ENCODE results near the gene ADRB2.

The ADRB2 gene

GRCh38 chr5:148804393-148804792, 22.0 kb upstream of the ADRB2 start:
- H3K27ac ChIP-seq: no peak overlapping the region
- peaks cover 12% of the 10 kb centered on the region for H3K4me1 ChIP-seq
- H3K79me2 ChIP-seq: no peaks in the 10 kb centered on the region
- no peak overlapping the region for H3K4me2 ChIP-seq (ENCODE audit: low read length)
- H3K27me3 ChIP-seq (ENCODE audit: control insufficient read depth, insufficient read depth, low read length): no peaks in the 10 kb centered on the region
- no peaks in the 10 kb centered on the region for H3K36me3 ChIP-seq (ENCODE audit: control insufficient read depth, insufficient read depth, low read length)
- TF ChIP-seq CTCF (IDR thresholded peaks at IDR 0.05): no peak
- no peak overlapping the region for H3K4me3 ChIP-seq (ENCODE audit: low read depth, low read length)
- H2AFZ ChIP-seq: no peak overlapping the region
- no peak overlapping the region for H3K9ac ChIP-seq
- H3K9me3 ChIP-seq (ENCODE audit: control insufficient read depth, low read length): no peaks in the 10 kb centered on the region

- no peak for TF ChIP-seq CTCF (IDR thresholded peaks at IDR 0.05)
- no peak overlapping the region for H3K27ac ChIP-seq
These were observed 20.8 kb upstream of the ADRB2 start for GRCh38 chr5:148805326-148806290.

GRCh38 chr5:148806520-148806931, 19.9 kb upstream of the ADRB2 start:
- no peaks in the 10 kb centered on the region for H3K27me3 ChIP-seq (ENCODE audit: control insufficient read depth, insufficient read depth, low read length)
- no peaks in the 10 kb centered on the region for H3K9me3 ChIP-seq (ENCODE audit: control insufficient read depth, low read length)
- H3K79me2 ChIP-seq: no peaks in the 10 kb centered on the region
- no peak overlapping the region for H3K4me3 ChIP-seq (ENCODE audit: low read depth, low read length)
- H3K36me3 ChIP-seq (ENCODE audit: control insufficient read depth, insufficient read depth, low read length): no peaks in the 10 kb centered on the region
- peak overlapping the region; percentile 20 for H2AFZ ChIP-seq
- no peak overlapping the region for H3K9ac ChIP-seq
- H3K27ac ChIP-seq: no peak overlapping the region
- TF ChIP-seq CTCF (IDR thresholded peaks at IDR 0.05): no peak
- H3K4me2 ChIP-seq (ENCODE audit: low read length): peak overlapping the region; percentile 4
- H3K4me1 ChIP-seq: peaks cover 12% of the 10 kb centered on the region

More at GRCh38 chr5:148805326-148806290, 20.8 kb upstream of the ADRB2 start:
- H3K36me3 ChIP-seq (ENCODE audit: control insufficient read depth, insufficient read depth, low read length): no peaks in the 10 kb centered on the region
- no peak overlapping the region for H3K9ac ChIP-seq
- peaks cover 12% of the 10 kb centered on the region for H3K4me1 ChIP-seq
- H3K79me2 ChIP-seq: no peaks in the 10 kb centered on the region
- H3K4me3 ChIP-seq (ENCODE audit: low read depth, low read length): no peak overlapping the region
- peak overlapping the region; percentile 15 for H2AFZ ChIP-seq
- no peaks in the 10 kb centered on the region for H3K27me3 ChIP-seq (ENCODE audit: control insufficient read depth, insufficient read depth, low read length)
- H3K9me3 ChIP-seq (ENCODE audit: control insufficient read depth, low read length): no peaks in the 10 kb centered on the region
- no peak overlapping the region for H3K4me2 ChIP-seq (ENCODE audit: low read length)

GRCh38 chr5:148807851-148808250, 18.6 kb upstream of the ADRB2 start:
- Histone ChIP-seq H3K27ac (no peak overlapping the region), H3K9me3 (ENCODE audit: control insufficient read depth, low read length) (no peaks in the 10 kb centered on the region), H3K27me3 (ENCODE audit: control insufficient read depth, insufficient read depth, low read length) (no peaks in the 10 kb centered on the region), H3K4me2 (ENCODE audit: low read length) (peak overlapping the region; percentile 18), H2AFZ (peak overlapping the region; percentile 44), H3K4me1 (peaks cover 12% of the 10 kb centered on the region), H3K79me2 (no peaks in the 10 kb centered on the region), H3K9ac (no peak overlapping the region), H3K4me3 (ENCODE audit: low read depth, low read length) (no peak overlapping the region), H3K36me3 (ENCODE audit: control insufficient read depth, insufficient read depth, low read length) (no peaks in the 10 kb centered on the region)
- TF ChIP-seq CTCF (IDR thresholded peaks at IDR 0.05): no peak

Data from parathyroid adenoma (tissue), 2 donors.